ENCODE measurements around the gene CHRNB2.

CHRNB2 gene, protein sequence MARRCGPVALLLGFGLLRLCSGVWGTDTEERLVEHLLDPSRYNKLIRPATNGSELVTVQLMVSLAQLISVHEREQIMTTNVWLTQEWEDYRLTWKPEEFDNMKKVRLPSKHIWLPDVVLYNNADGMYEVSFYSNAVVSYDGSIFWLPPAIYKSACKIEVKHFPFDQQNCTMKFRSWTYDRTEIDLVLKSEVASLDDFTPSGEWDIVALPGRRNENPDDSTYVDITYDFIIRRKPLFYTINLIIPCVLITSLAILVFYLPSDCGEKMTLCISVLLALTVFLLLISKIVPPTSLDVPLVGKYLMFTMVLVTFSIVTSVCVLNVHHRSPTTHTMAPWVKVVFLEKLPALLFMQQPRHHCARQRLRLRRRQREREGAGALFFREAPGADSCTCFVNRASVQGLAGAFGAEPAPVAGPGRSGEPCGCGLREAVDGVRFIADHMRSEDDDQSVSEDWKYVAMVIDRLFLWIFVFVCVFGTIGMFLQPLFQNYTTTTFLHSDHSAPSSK

DNA sequence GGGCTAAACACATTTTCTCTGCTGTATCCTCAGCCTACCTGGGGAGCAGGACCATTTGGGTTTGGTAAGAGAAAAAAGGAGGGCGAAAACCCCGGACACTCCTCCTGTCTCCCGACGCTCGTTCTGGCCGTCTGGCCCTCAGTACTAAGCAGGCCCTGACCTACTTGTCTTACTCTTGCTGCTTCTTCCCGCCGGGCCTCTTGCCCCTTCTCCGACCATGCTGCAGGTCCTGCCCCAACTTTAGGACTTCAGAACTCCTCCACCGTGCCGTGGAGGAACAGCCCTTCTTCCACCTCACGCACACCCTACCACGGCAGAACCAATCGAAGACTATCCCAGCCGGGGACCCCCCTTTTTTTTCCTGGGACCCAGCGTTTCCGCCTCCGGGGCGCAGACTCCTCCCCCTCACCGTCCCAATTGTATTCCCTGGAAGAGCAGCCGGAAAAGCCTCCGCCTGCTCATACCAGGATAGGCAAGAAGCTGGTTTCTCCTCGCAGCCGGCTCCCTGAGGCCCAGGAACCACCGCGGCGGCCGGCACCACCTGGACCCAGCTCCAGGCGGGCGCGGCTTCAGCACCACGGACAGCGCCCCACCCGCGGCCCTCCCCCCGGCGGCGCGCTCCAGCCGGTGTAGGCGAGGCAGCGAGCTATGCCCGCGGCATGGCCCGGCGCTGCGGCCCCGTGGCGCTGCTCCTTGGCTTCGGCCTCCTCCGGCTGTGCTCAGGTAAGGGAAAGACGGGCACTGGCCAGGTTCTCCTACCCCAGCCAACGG is at the start of gene CHRNB2:
TSS of gene CHRNB2 (plus strand) at position 393 of the 771 bp plus-strand sequence. CDS start at position 660, 267 bp downstream.
- Histone ChIP-seq H3F3A (ENCODE audit: low read depth) (no peaks in the 10 kb centered on the region), H3K27me3 (ENCODE audit: insufficient read depth, low read length, poor library complexity, severe bottlenecking) (no peaks in the 10 kb centered on the region), H3K9me2 (replicated peaks; ENCODE audit: low read depth, low read length) (no peaks in the 10 kb centered on the region), H4K20me1 (ENCODE audit: insufficient read depth, low read length, poor library complexity, severe bottlenecking) (no peaks in the 10 kb centered on the region), H3K9ac (ENCODE audit: low read depth, low read length, poor library complexity, severe bottlenecking) (no peak within 1 kb of the TSS), H3K4me1 (ENCODE audit: insufficient read depth, low read length, poor library complexity, severe bottlenecking) (no peaks in the 10 kb centered on the region), H2AFZ (ENCODE audit: low read length) (no peak within 1 kb of the TSS), H3K4me2 (ENCODE audit: low read depth, low read length, poor library complexity, severe bottlenecking) (no peak within 1 kb of the TSS), H3K79me2 (ENCODE audit: insufficient read depth, low read length) (no peaks in the 10 kb centered on the region), H3K4me3 (ENCODE audit: low read length, poor library complexity, severe bottlenecking) (no peak within 1 kb of the TSS), H3K9me3 (ENCODE audit: insufficient read depth, low read depth, low read length) (no peaks in the 10 kb centered on the region), H3K36me3 (ENCODE audit: insufficient read depth, low read length) (no peaks in the 10 kb centered on the region)
- TF ChIP-seq, protein P1, sequence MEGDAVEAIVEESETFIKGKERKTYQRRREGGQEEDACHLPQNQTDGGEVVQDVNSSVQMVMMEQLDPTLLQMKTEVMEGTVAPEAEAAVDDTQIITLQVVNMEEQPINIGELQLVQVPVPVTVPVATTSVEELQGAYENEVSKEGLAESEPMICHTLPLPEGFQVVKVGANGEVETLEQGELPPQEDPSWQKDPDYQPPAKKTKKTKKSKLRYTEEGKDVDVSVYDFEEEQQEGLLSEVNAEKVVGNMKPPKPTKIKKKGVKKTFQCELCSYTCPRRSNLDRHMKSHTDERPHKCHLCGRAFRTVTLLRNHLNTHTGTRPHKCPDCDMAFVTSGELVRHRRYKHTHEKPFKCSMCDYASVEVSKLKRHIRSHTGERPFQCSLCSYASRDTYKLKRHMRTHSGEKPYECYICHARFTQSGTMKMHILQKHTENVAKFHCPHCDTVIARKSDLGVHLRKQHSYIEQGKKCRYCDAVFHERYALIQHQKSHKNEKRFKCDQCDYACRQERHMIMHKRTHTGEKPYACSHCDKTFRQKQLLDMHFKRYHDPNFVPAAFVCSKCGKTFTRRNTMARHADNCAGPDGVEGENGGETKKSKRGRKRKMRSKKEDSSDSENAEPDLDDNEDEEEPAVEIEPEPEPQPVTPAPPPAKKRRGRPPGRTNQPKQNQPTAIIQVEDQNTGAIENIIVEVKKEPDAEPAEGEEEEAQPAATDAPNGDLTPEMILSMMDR (conservative IDR thresholded peaks at IDR 0.05; ENCODE audit: low read length): no peak
- TF ChIP-seq EZH2phosphoT487 (IDR thresholded peaks at IDR 0.05; ENCODE audit: borderline replicate concordance): no peak

- H3K79me2 ChIP-seq (ENCODE audit: insufficient read depth, low read length): no peaks in the 10 kb centered on the region
- no peak overlapping the region for H3K9ac ChIP-seq (ENCODE audit: low read depth, low read length, poor library complexity, severe bottlenecking)
- no peak overlapping the region for H3K4me2 ChIP-seq (ENCODE audit: low read depth, low read length, poor library complexity, severe bottlenecking)
- H3K36me3 ChIP-seq (ENCODE audit: insufficient read depth, low read length): no peaks in the 10 kb centered on the region
- no peaks in the 10 kb centered on the region for H3K4me1 ChIP-seq (ENCODE audit: insufficient read depth, low read length, poor library complexity, severe bottlenecking)
- TF ChIP-seq EZH2phosphoT487 (IDR thresholded peaks at IDR 0.05; ENCODE audit: borderline replicate concordance): no peak
- TF ChIP-seq, protein P1 (conservative IDR thresholded peaks at IDR 0.05; ENCODE audit: low read length): no peak
- H3K27me3 ChIP-seq (ENCODE audit: insufficient read depth, low read length, poor library complexity, severe bottlenecking): no peaks in the 10 kb centered on the region
- H3K9me3 ChIP-seq (ENCODE audit: insufficient read depth, low read depth, low read length): no peaks in the 10 kb centered on the region
- no peaks in the 10 kb centered on the region for H3F3A ChIP-seq (ENCODE audit: low read depth)
- no peaks in the 10 kb centered on the region for H3K9me2 ChIP-seq (replicated peaks; ENCODE audit: low read depth, low read length)
- H3K4me3 ChIP-seq (ENCODE audit: low read length, poor library complexity, severe bottlenecking): no peak overlapping the region
- no peak overlapping the region for H2AFZ ChIP-seq (ENCODE audit: low read length)
- H4K20me1 ChIP-seq (ENCODE audit: insufficient read depth, low read length, poor library complexity, severe bottlenecking): no peaks in the 10 kb centered on the region
Measured at GRCh38 chr1:154519591-154519991, 48.0 kb upstream of the CHRNB2 start.

GRCh38 chr1:154520333-154520732 is 47.2 kb upstream of the CHRNB2 start:
- Histone ChIP-seq H3K79me2 (ENCODE audit: insufficient read depth, low read length) (no peaks in the 10 kb centered on the region), H3K4me3 (ENCODE audit: low read length, poor library complexity, severe bottlenecking) (no peak overlapping the region), H3K9me2 (replicated peaks; ENCODE audit: low read depth, low read length) (no peaks in the 10 kb centered on the region), H3K9ac (ENCODE audit: low read depth, low read length, poor library complexity, severe bottlenecking) (no peak overlapping the region), H4K20me1 (ENCODE audit: insufficient read depth, low read length, poor library complexity, severe bottlenecking) (no peaks in the 10 kb centered on the region), H3K36me3 (ENCODE audit: insufficient read depth, low read length) (no peaks in the 10 kb centered on the region), H3F3A (ENCODE audit: low read depth) (no peaks in the 10 kb centered on the region), H3K4me2 (ENCODE audit: low read depth, low read length, poor library complexity, severe bottlenecking) (no peak overlapping the region), H3K4me1 (ENCODE audit: insufficient read depth, low read length, poor library complexity, severe bottlenecking) (no peaks in the 10 kb centered on the region), H3K9me3 (ENCODE audit: insufficient read depth, low read depth, low read length) (no peaks in the 10 kb centered on the region), H3K27me3 (ENCODE audit: insufficient read depth, low read length, poor library complexity, severe bottlenecking) (no peaks in the 10 kb centered on the region), H2AFZ (ENCODE audit: low read length) (no peak overlapping the region)
- TF ChIP-seq EZH2phosphoT487 (IDR thresholded peaks at IDR 0.05; ENCODE audit: borderline replicate concordance): no peak
- TF ChIP-seq, protein P1 (conservative IDR thresholded peaks at IDR 0.05; ENCODE audit: low read length): no peak
